Hippocampal formation (tissue), 2 donors: Measurements from ENCODE around the gene TPSAB1.
"Not testable (repeated sequence)": the region's sequence is repeated elsewhere in the genome, so short reads cannot be mapped to it uniquely, and the experiment has no call there.

Source experiments
- DNase-seq, 2 donors: peaks; one replicate each; lab custom pipeline; 2025; lab: John Stamatoyannopoulos, UW

The TPSAB1 gene

GRCh38 chr16:1247903-1248537 is 7.5 kb downstream of the TPSAB1 start:
- DNase-seq: not testable (repeated sequence)

GRCh38 chr16:1249031-1249755 is 8.7 kb downstream of the TPSAB1 start:
- not testable (repeated sequence) for DNase-seq

- not testable (repeated sequence) for DNase-seq
Measured at GRCh38 chr16:1253701-1254364, 13.3 kb downstream of the TPSAB1 start.

- DNase-seq: not testable (repeated sequence)
Measured at GRCh38 chr16:1254821-1255220, 14.3 kb downstream of the TPSAB1 start.

GRCh38 chr16:1255276-1256122 is 15.0 kb downstream of the TPSAB1 start, which contains the start of gene TPSD1:
TSS of gene TPSD1 (plus strand) at chr16:1256069. CDS start at chr16:1256281, 212 bp downstream.
- not testable (repeated sequence) for DNase-seq

- DNase-seq: not testable (repeated sequence)
Measured at GRCh38 chr16:1256296-1256873, 15.9 kb downstream of the TPSAB1 start.

GRCh38 chr16:1256874-1257322 is 16.4 kb downstream of the TPSAB1 start:
- no peak for DNase-seq

- DNase-seq: no peak
Measured at GRCh38 chr16:1257561-1258224, 17.2 kb downstream of the TPSAB1 start.

GRCh38 chr16:1258225-1258600 is 17.7 kb downstream of the TPSAB1 start:
- no peak for DNase-seq

- no peak for DNase-seq
Measured at GRCh38 chr16:1258906-1259759, 18.6 kb downstream of the TPSAB1 start.

- DNase-seq: no peak
Measured at GRCh38 chr16:1259760-1260068, 19.2 kb downstream of the TPSAB1 start.

GRCh38 chr16:1260101-1260680 is 19.7 kb downstream of the TPSAB1 start:
- DNase-seq: no peak

GRCh38 chr16:1261131-1261892 is 20.8 kb downstream of the TPSAB1 start:
- no peak for DNase-seq

GRCh38 chr16:1262210-1262845 is 21.8 kb downstream of the TPSAB1 start:
- DNase-seq: no peak

- DNase-seq: no peak
Measured at GRCh38 chr16:1262846-1263221, 22.3 kb downstream of the TPSAB1 start.

GRCh38 chr16:1263591-1264344 is 23.3 kb downstream of the TPSAB1 start:
- DNase-seq: no peak

GRCh38 chr16:1264345-1265089 is 24.0 kb downstream of the TPSAB1 start:
- no peak for DNase-seq
